Gastroesophageal sphincter (tissue), 4 donors: ENCODE measurements around the gene MYOF. TPM values are rescaled to one million over a fixed set of nuclear protein-coding genes. Genes with fewer than 3 reads are reported as not detected.

Experiments used
- ATAC-seq: fragments of 150-250 bp; one replicate; pipeline ENCODE4 v1.9.1; 2016; ENCODE audit warnings: mild to moderate bottlenecking, moderate library complexity
- H3K27ac ChIP-seq, 4 donors: fragments of 200-600 bp; sonication (generic) in 3 of 4; 1 replicate in 3 of 4; 2 replicates in 1 of 4; pipeline ENCODE4 v1.5.1; 2016 to 2019
- H3K27me3 ChIP-seq: fragments of 200-600 bp; sonication (generic); one replicate; pipeline ENCODE4 v1.5.1; 2019
- H3K36me3 ChIP-seq, 2 donors: fragments of 200-600 bp; sonication (generic); one replicate each; pipeline ENCODE4 v1.5.1; 2019; ENCODE audit warnings: control low read depth in 1 of 2
- H3K4me1 ChIP-seq, 3 donors: fragments of 200-600 bp; sonication (generic); 1 replicate in 2 of 3; 2 replicates in 1 of 3; pipeline ENCODE4 v1.5.1; 2016 to 2019; ENCODE audit warnings: control low read depth in 2 of 3
- H3K4me3 ChIP-seq, 2 donors: fragments of 200-600 bp; sonication (generic); one replicate each; pipeline ENCODE4 v1.5.1; 2019; ENCODE audit warnings: mild to moderate bottlenecking in 1 of 2, moderate library complexity in 1 of 2
- H3K9me3 ChIP-seq, 3 donors: fragments of 200-600 bp; sonication (generic); one replicate each; pipeline ENCODE4 v1.5.1; 2017 to 2019; ENCODE audit warnings: control low read depth in 2 of 3
- CTCF ChIP-seq, 4 experiments: fragments of 200-600 bp in 2 of 4; fragments of 450-650 bp in 2 of 4; sonication (generic) in 1 of 4; IDR thresholded peaks; one replicate each; pipeline ENCODE4 v1.5.1; 2017 to 2019; ENCODE audit warnings: antibody characterized with exemption in 4 of 4, mild to moderate bottlenecking in 2 of 4, moderate library complexity in 2 of 4
- EP300 ChIP-seq: sonication (generic); formaldehyde crosslinking; IDR thresholded peaks from one replicate; pipeline ENCODE4 v1.6.1; 2017; ENCODE audit warnings: antibody characterized with exemption, mild to moderate bottlenecking
- POLR2A ChIP-seq, 2 donors: fragments of 450-650 bp; IDR thresholded peaks; one replicate each; pipeline ENCODE4 v1.6.1; 2017; ENCODE audit warnings: antibody characterized with exemption in 2 of 2, mild to moderate bottlenecking in 2 of 2, moderate library complexity in 1 of 2
- POLR2AphosphoS5 ChIP-seq: sonication (generic); formaldehyde crosslinking; IDR thresholded peaks from one replicate; pipeline ENCODE4 v1.6.1; 2017; ENCODE audit warnings: antibody characterized with exemption
- WGBS, 2 donors: methylation state at CpG; one replicate each; pipeline ENCODE4 v1.1.5; 2018; ENCODE audit warnings: low coverage in 1 of 2; 5-methylcytosine and 5-hydroxymethylcytosine counted together
- total RNA-seq, 4 donors: library from RNA; depleted of rRNA; stranded (reverse); fragments of >200 nt; gene quantifications; one replicate each; pipeline ENCODE4 v1.1.0, GENCODE V29; 2016

The MYOF gene
- total RNA-seq, 4 donors from 2014 or later: 98.0 to 157 (median 126) TPM

- no peaks in the 10 kb centered on the region for H3K27me3 ChIP-seq
- WGBS, 2 donors: 29 to 57% methylated on average over 2 to 3 of the region's 3 CpGs
- no peak for ATAC-seq
- H3K9me3 ChIP-seq: peaks cover 0 to 12% (median 0%) of the 10 kb centered on the region in 3 donors
- TF ChIP-seq POLR2A (IDR thresholded peaks at IDR 0.05) (no peak), CTCF (IDR thresholded peaks at IDR 0.05) (no peak), POLR2AphosphoS5 (no peak), EP300 (no peak)
- H3K4me1 ChIP-seq: no peaks in the 10 kb centered on the region
- no peak overlapping the region for H3K4me3 ChIP-seq
- H3K27ac ChIP-seq: no peak overlapping the region
- no peaks in the 10 kb centered on the region for H3K36me3 ChIP-seq
These were observed 214.1 kb downstream of the MYOF start for GRCh38 chr10:93268021-93268420.

- H3K4me3 ChIP-seq: no peak overlapping the region
- 56 to 68% methylated on average over 3 of the region's 3 CpGs for WGBS, 2 donors
- H3K27ac ChIP-seq: no peak overlapping the region
- H3K4me1 ChIP-seq: no peaks in the 10 kb centered on the region
- no peaks in the 10 kb centered on the region for H3K36me3 ChIP-seq
- ATAC-seq: no peak
- no peaks in the 10 kb centered on the region for H3K27me3 ChIP-seq
- peaks cover 0 to 12% (median 0%) of the 10 kb centered on the region in 3 donors for H3K9me3 ChIP-seq
- no peak for TF ChIP-seq CTCF (IDR thresholded peaks at IDR 0.05)
- TF ChIP-seq POLR2AphosphoS5: no peak
- TF ChIP-seq POLR2A (IDR thresholded peaks at IDR 0.05): no peak
- no peak for TF ChIP-seq EP300
These were observed 214.6 kb downstream of the MYOF start for GRCh38 chr10:93267521-93267920.

- H3K27me3 ChIP-seq: no peaks in the 10 kb centered on the region
- no peaks in the 10 kb centered on the region for H3K4me1 ChIP-seq
- H3K4me3 ChIP-seq: no peak overlapping the region
- 83 to 87% methylated on average over 2 to 3 of the region's 4 CpGs for WGBS, 2 donors
- H3K27ac ChIP-seq: no peak overlapping the region
- H3K9me3 ChIP-seq: peaks cover 0 to 12% (median 0%) of the 10 kb centered on the region in 3 donors
- TF ChIP-seq CTCF (IDR thresholded peaks at IDR 0.05) (no peak), POLR2A (IDR thresholded peaks at IDR 0.05) (no peak), EP300 (no peak), POLR2AphosphoS5 (no peak)
- no peak for ATAC-seq
- H3K36me3 ChIP-seq: no peaks in the 10 kb centered on the region
These were observed 215.3 kb downstream of the MYOF start for GRCh38 chr10:93266858-93267257.

GRCh38 chr10:93261961-93262610, 220.0 kb downstream of the MYOF start:
- H3K36me3 ChIP-seq: no peaks in the 10 kb centered on the region
- no peaks in the 10 kb centered on the region for H3K4me1 ChIP-seq
- TF ChIP-seq EP300 (no peak), POLR2A (IDR thresholded peaks at IDR 0.05) (no peak), POLR2AphosphoS5 (no peak), CTCF (IDR thresholded peaks at IDR 0.05) (no peak)
- no peaks in the 10 kb centered on the region for H3K9me3 ChIP-seq
- ATAC-seq: no peak
- H3K27ac ChIP-seq: no peak overlapping the region
- H3K27me3 ChIP-seq: no peaks in the 10 kb centered on the region
- no peak overlapping the region for H3K4me3 ChIP-seq
- 81 to 88% methylated on average over 4 of the region's 4 CpGs for WGBS, 2 donors

GRCh38 chr10:93261089-93261488, 221.0 kb downstream of the MYOF start:
- no peaks in the 10 kb centered on the region for H3K27me3 ChIP-seq
- no peak overlapping the region for H3K4me3 ChIP-seq
- H3K9me3 ChIP-seq: no peaks in the 10 kb centered on the region
- ATAC-seq: no peak
- no peak overlapping the region for H3K27ac ChIP-seq
- H3K4me1 ChIP-seq: no peaks in the 10 kb centered on the region
- TF ChIP-seq POLR2A (IDR thresholded peaks at IDR 0.05): no peak
- TF ChIP-seq CTCF (IDR thresholded peaks at IDR 0.05): no peak
- no peak for TF ChIP-seq EP300
- TF ChIP-seq POLR2AphosphoS5: no peak
- WGBS, 2 donors: 78 to 83% methylated on average over 1 of the region's 1 CpG
- no peaks in the 10 kb centered on the region for H3K36me3 ChIP-seq
